Activated CD4-positive, alpha-beta T cell treated with anti-CD3 and anti-CD28 coated beads for 4 hours (primary cell): Measurements from ENCODE around the gene CAPN10.
A peak's percentile ranks its signal among the peaks of the same experiment; 100 is the strongest.

Source experiments
- DNase-seq, 2 donors: peaks; one replicate each; pipeline ENCODE4 v3.0.0-alpha.2; 2020

Gene CAPN10

DNA sequence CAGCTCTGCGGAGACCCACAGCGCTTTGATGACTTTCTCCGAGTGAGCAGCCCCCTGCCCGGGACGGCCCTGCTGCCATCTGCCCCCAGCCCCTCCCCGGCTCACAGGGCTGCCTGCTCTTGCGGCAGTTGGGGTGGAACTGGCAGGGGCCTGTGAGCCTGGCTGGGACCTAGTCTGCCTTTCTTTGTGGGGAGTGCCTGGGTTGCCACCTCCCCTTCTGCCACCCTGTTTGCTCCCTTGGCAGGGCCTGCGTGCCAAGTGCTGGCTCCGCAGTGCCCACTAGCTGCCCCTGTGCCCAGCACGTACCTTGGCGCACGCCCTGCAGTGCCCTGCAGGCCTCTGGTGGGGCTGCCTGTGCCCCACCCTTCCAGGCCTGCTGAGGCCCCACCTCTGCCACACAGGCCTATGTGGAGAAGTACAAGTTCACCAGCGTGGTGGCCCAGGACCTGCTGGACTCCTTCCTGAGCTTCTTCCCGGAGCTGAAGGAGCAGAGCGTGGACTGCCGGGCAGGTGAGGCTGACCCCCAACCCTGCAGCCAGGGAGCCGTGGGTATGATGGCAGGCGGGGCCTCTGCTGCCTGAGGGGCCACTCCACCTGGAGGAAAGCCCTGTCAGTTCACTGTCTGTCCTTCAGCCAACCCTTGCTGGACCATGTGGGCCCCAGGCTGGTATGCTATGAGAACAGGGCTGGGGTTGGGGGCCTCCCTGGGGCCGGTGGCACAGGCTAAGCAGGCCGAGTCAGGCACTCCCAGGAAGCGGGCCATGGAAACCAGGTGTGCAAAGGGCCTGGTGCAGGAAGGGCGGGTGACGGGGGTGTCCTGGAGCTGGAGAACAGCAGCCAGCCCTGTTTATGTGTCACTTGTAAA lies 11.2 kb upstream of the CAPN10 start:
- no peak for DNase-seq

DNA sequence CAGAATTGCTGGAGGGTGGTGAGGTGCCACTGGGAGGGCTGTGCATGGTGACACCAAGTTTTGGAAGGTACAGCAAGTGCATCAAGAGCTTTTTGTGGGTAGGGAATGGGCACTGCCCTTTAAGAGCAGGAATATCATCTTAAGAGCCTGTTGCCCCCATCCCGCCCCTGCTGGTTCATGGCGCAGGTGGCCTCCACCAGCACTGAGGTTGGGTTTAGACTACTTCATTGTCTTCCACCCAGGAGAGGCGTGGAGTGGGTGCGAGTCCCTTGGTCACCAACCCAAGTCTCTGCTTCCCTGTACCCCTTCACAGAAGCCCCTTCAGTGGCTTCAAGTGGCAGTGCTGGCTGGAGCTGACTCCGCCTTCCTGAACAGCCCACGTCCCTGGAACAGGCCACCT lies 10.5 kb upstream of the CAPN10 start:
- DNase-seq = no peak

GRCh38 chr2:240576436-240577205 lies 9.9 kb upstream of the CAPN10 start:
- no peak for DNase-seq

DNA sequence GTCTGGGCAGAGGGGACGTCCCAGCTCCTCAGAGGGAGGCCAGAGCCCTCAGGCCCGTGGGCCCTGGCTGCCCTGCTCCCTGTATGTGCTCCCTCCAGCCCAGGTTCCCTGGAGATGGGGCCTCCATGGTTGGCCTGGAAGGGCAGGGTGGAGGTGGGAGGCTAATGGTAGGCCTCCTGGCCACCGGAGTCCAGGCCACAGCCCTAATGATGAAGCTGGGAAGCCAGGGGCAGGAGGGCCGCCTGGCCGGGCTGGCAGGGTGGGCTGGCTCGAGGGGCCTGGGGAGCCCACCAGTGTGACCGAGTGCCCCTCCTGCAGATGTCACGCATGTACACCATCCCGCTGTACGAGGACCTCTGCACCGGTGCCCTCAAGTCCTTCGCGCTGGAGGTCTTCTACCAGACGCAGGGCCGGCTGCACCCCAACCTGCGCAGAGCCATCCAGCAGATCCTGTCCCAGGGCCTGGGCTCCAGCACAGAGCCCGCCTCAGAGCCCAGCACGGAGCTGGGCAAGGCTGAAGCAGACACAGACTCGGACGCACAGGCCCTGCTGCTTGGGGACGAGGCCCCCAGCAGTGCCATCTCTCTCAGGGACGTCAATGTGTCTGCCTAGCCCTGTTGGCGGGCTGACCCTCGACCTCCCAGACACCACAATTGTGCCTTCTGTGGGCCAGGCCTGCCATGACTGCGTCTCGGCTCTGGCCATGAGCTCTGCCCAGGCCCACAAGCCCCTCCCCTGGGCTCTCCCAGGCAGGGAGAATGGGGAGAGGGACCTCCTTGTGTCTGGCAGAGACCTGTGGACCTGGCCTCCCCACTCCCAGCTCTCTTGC lies 9.0 kb upstream of the CAPN10 start:
- DNase-seq = no peak

GRCh38 chr2:240578110-240578450 lies 8.5 kb upstream of the CAPN10 start:
- no peak for DNase-seq

GRCh38 chr2:240578488-240578887 lies 8.0 kb upstream of the CAPN10 start:
- no peak for DNase-seq

GRCh38 chr2:240579071-240579762 lies 7.3 kb upstream of the CAPN10 start:
- no peak for DNase-seq

DNA sequence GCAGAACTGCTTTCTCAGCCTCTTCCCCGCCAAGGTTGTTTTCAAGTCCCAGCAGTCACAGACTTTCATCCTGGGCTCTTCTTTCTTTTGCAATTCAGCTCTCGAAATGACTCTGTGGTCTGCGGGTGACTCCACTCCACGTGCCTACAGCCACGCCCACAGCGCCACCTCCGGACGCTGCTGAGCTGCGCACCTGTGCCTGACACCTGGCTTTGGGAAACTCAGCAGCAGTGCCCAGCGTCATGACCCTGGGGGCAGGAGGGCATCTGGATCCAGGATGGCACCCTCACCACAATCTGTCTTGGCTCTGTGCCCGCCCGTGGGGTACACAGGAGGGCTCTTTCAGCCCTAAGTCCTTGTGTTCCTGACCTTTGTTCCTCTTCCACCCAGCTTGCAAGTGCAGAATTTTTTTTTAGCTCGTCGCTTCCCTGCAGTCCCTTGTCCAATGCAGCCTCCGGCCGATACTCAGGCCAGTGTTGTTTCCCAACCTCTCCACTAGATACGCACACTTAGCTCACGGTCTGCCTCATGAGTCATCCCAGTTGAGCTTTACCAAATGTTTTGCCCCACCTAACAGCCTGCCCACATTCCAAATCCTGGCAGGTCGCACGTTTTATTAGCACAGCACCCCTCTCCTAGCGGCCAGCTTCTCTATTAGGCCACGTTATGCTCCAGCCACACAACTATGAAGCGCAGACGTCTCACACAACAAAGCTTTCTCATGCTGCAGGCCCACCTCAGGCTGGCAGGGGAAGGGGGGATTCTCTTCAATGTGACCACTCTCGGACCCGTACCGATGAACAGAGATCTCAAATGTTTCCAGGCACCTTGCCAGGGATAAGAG lies 6.5 kb upstream of the CAPN10 start:
- DNase-seq = peak; percentile 72 to 75

- DNase-seq = no peak
Observed at GRCh38 chr2:240581811-240582210, 4.7 kb upstream of the CAPN10 start.

DNA sequence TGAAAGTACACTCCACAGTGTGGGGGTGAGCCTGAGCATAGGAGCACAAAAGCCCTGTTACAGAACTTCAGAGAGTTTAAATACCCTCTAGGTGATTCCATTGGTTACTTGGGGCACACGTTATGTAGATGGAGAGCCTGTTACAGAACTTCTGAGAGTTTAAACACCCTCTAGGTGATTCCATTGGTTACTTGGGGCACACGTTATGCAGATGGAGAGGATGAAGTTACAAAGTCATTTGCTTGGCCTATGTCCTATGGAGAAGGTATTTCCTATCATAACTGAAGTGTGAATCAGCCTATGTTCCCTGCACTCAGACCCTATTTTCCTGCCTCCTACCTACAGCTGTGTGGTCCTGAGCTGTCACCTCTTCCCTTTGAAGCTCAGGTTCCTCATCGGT lies 3.8 kb upstream of the CAPN10 start:
- DNase-seq = no peak

- DNase-seq = no peak
Observed at GRCh38 chr2:240583774-240584173, 2.8 kb upstream of the CAPN10 start.

DNA sequence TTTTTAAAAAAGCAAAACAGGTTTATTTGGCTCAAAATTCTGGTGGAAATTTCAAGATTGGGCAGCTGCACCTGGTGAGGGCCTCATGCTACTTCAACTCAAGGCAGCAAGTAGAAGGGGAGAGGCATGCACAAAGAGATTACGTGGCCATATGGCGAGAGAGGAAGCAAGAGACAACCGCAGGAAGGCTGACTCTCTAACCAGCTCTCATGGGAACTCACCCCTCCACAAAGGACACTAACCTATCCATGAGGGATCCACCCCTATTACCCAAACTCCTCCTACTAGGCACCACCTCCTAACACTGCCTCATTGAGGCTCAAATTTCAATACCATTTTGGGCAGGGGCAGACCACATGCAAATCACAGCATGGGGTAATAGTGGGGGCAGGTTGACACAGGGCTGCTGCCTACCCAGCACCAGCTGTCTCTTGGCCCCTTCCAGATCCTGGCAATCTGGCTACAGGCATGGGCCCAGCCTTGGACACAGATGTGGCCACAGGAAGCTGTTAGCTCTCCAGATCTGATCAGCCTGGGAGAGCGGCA lies 2.0 kb upstream of the CAPN10 start:
- no peak for DNase-seq

GRCh38 chr2:240585101-240585500 lies 1.4 kb upstream of the CAPN10 start:
- no peak for DNase-seq

- DNase-seq = no peak
Observed at GRCh38 chr2:240585681-240586197, 795 bp upstream of the CAPN10 start.

GRCh38 chr2:240586919-240587800 lies 626 bp downstream of the CAPN10 start:
- peak; percentile 54 for DNase-seq

GRCh38 chr2:240588006-240588655 lies 1.6 kb downstream of the CAPN10 start:
- DNase-seq = no peak

GRCh38 chr2:240588669-240589068 lies 2.1 kb downstream of the CAPN10 start:
- DNase-seq = no peak

DNA sequence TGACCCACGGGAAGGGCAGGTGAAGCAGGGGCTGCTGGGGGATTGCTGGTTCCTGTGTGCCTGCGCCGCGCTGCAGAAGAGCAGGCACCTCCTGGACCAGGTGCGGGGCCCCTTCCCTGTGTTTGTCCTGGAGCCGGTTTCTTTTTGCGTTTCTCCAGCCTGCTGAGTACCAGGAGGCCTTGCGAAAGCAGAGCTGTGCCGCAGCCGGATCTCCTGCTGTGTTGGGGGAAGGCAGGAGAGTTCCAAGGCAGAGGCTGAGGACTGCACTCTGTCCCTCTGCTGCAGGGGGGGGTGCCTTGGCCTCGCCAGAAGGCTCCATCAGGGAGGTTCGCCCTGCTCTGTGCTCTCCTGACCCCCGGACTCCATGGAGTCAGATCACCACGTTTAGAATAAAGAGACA lies 2.8 kb downstream of the CAPN10 start:
- DNase-seq = no peak

GRCh38 chr2:240589850-240590525 lies 3.5 kb downstream of the CAPN10 start:
- no peak for DNase-seq
